ENCODE data around the gene HUNK. TPM values are rescaled to one million over a fixed set of nuclear protein-coding genes. Genes with fewer than 3 reads are reported as not detected.
"Not testable (repeated sequence)": the region's sequence is repeated elsewhere in the genome, so short reads cannot be mapped to it uniquely, and the experiment has no call there.

Gene HUNK
- total and polyA plus RNA-seq, 2 experiments from 2014 or later, result 1.6 to 5.1 TPM

DNA sequence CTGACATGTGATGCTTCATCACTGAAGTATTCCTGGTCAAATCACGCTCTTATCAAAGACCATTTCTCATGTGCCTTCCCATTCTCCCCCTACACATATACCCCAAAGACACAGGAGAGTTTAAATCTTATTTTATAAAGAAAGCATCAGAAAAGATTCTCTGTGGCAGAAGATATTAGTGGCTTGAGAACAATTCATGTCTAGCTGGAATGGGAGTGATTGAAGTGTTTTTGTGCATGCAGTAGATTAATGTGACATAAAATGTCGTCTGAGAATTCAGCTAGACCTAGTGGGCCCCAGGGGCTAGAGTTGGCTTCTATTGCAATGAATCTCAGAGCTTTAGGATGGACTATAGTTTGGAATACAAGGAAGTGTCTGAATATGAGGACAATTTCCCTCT, 163.9 kb downstream of the HUNK start:
- H3K4me3 ChIP-seq, result no peak overlapping the region
- no peaks in the 10 kb centered on the region; the same call in 2 of the 3 replicates for H3K9me3 Mint-ChIP-seq
- H3K27ac ChIP-seq (ENCODE audit: low read depth), result no peak overlapping the region
- H3K4me2 ChIP-seq, result no peak overlapping the region
- H3K27me3 Mint-ChIP-seq (ENCODE audit: insufficient read depth, low read depth, poor library complexity), result peaks cover 6% of the 10 kb centered on the region
- no peak overlapping the region for H3K27ac Mint-ChIP-seq
- no peaks in the 10 kb centered on the region for H3K4me1 ChIP-seq (ENCODE audit: insufficient read depth)
- no peaks in the 10 kb centered on the region for H3K79me2 ChIP-seq (replicated peaks; ENCODE audit: insufficient read depth)
- H2AFZ ChIP-seq, result no peak overlapping the region
- no peaks in the 10 kb centered on the region for H3F3A ChIP-seq (replicated peaks; ENCODE audit: low read depth)
- ATAC-seq (no peak), DNase-seq (ENCODE audit: low spot score) (no peak)
- TF ChIP-seq POLR2AphosphoS5 (IDR thresholded peaks at IDR 0.05; ENCODE audit: low read depth) (no peak), STAT1 (IDR thresholded peaks at IDR 0.05; ENCODE audit: unreplicated experiment) (no peak), NANOG (IDR thresholded peaks at IDR 0.05; ENCODE audit: borderline replicate concordance) (no peak), JUNB (IDR thresholded peaks at IDR 0.05; ENCODE audit: unreplicated experiment) (no peak), EZH2 (IDR thresholded peaks at IDR 0.05; ENCODE audit: low read depth, unreplicated experiment) (no peak), CREB1 (CRISPR knock-in tag; IDR thresholded peaks at IDR 0.05; ENCODE audit: low read depth) (no peak), ZNF114 (CRISPR knock-in tag; IDR thresholded peaks at IDR 0.05) (no peak)
- TF ChIP-seq, protein P1, sequence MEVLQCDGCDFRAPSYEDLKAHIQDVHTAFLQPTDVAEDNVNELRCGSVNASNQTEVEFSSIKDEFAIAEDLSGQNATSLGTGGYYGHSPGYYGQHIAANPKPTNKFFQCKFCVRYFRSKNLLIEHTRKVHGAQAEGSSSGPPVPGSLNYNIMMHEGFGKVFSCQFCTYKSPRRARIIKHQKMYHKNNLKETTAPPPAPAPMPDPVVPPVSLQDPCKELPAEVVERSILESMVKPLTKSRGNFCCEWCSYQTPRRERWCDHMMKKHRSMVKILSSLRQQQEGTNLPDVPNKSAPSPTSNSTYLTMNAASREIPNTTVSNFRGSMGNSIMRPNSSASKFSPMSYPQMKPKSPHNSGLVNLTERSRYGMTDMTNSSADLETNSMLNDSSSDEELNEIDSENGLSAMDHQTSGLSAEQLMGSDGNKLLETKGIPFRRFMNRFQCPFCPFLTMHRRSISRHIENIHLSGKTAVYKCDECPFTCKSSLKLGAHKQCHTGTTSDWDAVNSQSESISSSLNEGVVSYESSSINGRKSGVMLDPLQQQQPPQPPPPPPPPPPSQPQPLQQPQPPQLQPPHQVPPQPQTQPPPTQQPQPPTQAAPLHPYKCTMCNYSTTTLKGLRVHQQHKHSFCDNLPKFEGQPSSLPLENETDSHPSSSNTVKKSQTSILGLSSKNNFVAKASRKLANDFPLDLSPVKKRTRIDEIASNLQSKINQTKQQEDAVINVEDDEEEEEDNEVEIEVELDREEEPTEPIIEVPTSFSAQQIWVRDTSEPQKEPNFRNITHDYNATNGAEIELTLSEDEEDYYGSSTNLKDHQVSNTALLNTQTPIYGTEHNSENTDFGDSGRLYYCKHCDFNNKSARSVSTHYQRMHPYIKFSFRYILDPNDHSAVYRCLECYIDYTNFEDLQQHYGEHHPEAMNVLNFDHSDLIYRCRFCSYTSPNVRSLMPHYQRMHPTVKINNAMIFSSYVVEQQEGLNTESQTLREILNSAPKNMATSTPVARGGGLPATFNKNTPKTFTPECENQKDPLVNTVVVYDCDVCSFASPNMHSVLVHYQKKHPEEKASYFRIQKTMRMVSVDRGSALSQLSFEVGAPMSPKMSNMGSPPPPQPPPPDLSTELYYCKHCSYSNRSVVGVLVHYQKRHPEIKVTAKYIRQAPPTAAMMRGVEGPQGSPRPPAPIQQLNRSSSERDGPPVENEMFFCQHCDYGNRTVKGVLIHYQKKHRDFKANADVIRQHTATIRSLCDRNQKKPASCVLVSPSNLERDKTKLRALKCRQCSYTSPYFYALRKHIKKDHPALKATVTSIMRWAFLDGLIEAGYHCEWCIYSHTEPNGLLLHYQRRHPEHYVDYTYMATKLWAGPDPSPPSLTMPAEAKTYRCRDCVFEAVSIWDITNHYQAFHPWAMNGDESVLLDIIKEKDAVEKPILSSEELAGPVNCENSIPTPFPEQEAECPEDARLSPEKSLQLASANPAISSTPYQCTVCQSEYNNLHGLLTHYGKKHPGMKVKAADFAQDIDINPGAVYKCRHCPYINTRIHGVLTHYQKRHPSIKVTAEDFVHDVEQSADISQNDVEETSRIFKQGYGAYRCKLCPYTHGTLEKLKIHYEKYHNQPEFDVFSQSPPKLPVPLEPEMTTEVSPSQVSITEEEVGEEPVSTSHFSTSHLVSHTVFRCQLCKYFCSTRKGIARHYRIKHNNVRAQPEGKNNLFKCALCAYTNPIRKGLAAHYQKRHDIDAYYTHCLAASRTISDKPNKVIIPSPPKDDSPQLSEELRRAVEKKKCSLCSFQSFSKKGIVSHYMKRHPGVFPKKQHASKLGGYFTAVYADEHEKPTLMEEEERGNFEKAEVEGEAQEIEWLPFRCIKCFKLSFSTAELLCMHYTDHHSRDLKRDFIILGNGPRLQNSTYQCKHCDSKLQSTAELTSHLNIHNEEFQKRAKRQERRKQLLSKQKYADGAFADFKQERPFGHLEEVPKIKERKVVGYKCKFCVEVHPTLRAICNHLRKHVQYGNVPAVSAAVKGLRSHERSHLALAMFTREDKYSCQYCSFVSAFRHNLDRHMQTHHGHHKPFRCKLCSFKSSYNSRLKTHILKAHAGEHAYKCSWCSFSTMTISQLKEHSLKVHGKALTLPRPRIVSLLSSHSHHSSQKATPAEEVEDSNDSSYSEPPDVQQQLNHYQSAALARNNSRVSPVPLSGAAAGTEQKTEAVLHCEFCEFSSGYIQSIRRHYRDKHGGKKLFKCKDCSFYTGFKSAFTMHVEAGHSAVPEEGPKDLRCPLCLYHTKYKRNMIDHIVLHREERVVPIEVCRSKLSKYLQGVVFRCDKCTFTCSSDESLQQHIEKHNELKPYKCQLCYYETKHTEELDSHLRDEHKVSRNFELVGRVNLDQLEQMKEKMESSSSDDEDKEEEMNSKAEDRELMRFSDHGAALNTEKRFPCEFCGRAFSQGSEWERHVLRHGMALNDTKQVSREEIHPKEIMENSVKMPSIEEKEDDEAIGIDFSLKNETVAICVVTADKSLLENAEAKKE (CRISPR knock-in tag; IDR thresholded peaks at IDR 0.05), result no peak
- TF ChIP-seq, protein P2, sequence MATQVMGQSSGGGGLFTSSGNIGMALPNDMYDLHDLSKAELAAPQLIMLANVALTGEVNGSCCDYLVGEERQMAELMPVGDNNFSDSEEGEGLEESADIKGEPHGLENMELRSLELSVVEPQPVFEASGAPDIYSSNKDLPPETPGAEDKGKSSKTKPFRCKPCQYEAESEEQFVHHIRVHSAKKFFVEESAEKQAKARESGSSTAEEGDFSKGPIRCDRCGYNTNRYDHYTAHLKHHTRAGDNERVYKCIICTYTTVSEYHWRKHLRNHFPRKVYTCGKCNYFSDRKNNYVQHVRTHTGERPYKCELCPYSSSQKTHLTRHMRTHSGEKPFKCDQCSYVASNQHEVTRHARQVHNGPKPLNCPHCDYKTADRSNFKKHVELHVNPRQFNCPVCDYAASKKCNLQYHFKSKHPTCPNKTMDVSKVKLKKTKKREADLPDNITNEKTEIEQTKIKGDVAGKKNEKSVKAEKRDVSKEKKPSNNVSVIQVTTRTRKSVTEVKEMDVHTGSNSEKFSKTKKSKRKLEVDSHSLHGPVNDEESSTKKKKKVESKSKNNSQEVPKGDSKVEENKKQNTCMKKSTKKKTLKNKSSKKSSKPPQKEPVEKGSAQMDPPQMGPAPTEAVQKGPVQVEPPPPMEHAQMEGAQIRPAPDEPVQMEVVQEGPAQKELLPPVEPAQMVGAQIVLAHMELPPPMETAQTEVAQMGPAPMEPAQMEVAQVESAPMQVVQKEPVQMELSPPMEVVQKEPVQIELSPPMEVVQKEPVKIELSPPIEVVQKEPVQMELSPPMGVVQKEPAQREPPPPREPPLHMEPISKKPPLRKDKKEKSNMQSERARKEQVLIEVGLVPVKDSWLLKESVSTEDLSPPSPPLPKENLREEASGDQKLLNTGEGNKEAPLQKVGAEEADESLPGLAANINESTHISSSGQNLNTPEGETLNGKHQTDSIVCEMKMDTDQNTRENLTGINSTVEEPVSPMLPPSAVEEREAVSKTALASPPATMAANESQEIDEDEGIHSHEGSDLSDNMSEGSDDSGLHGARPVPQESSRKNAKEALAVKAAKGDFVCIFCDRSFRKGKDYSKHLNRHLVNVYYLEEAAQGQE (IDR thresholded peaks at IDR 0.05; ENCODE audit: unreplicated experiment), result no peak
- TF ChIP-seq, protein P3, sequence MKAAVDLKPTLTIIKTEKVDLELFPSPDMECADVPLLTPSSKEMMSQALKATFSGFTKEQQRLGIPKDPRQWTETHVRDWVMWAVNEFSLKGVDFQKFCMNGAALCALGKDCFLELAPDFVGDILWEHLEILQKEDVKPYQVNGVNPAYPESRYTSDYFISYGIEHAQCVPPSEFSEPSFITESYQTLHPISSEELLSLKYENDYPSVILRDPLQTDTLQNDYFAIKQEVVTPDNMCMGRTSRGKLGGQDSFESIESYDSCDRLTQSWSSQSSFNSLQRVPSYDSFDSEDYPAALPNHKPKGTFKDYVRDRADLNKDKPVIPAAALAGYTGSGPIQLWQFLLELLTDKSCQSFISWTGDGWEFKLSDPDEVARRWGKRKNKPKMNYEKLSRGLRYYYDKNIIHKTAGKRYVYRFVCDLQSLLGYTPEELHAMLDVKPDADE (IDR thresholded peaks at IDR 0.05), result no peak
- TF ChIP-seq, protein P4, sequence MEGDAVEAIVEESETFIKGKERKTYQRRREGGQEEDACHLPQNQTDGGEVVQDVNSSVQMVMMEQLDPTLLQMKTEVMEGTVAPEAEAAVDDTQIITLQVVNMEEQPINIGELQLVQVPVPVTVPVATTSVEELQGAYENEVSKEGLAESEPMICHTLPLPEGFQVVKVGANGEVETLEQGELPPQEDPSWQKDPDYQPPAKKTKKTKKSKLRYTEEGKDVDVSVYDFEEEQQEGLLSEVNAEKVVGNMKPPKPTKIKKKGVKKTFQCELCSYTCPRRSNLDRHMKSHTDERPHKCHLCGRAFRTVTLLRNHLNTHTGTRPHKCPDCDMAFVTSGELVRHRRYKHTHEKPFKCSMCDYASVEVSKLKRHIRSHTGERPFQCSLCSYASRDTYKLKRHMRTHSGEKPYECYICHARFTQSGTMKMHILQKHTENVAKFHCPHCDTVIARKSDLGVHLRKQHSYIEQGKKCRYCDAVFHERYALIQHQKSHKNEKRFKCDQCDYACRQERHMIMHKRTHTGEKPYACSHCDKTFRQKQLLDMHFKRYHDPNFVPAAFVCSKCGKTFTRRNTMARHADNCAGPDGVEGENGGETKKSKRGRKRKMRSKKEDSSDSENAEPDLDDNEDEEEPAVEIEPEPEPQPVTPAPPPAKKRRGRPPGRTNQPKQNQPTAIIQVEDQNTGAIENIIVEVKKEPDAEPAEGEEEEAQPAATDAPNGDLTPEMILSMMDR (conservative IDR thresholded peaks at IDR 0.05; ENCODE audit: low read depth in 2 of 2), result no peak
- H3K4me1 Mint-ChIP-seq, result no peaks in the 10 kb centered on the region
- no peaks in the 10 kb centered on the region for H3K36me3 Mint-ChIP-seq (ENCODE audit: low read depth)
- H3K36me3 ChIP-seq (ENCODE audit: insufficient read depth), result no peaks in the 10 kb centered on the region
- no peak overlapping the region for H3K4me3 Mint-ChIP-seq
- no peaks in the 10 kb centered on the region for H3K27me3 ChIP-seq (ENCODE audit: insufficient read depth)
- H4K20me1 ChIP-seq (replicated peaks; ENCODE audit: insufficient read depth), result no peaks in the 10 kb centered on the region
- H3K9me2 ChIP-seq (ENCODE audit: insufficient read depth), result 0 out of 2 replicates have a peak, but pooled peaks cover 4% of the 10 kb centered on the region

DNA sequence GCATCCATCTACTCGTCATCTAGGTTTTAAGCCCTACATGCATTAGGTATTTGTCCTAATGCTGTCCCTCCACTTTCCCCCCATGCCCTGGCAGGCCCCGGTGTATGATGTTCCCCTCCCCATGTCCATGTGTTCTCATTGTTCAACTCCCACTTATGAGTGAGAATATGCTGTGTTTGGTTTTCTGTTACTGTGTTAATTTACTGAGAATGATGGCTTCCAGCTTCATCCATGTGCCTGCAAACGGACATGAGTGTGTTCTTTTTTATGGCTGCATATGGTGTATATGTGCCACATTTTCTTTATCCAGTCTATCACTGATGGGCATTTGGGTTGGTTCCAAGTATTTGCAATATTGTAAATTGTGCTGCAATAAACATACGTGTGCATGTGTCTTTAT, 165.9 kb downstream of the HUNK start:
- not testable (repeated sequence) for H2AFZ ChIP-seq; H4K20me1 ChIP-seq (replicated peaks; ENCODE audit: insufficient read depth); ATAC-seq; H3K27me3 ChIP-seq (ENCODE audit: insufficient read depth); H3K36me3 Mint-ChIP-seq (ENCODE audit: low read depth); H3K4me2 ChIP-seq; H3K27ac ChIP-seq (ENCODE audit: low read depth); H3K79me2 ChIP-seq (replicated peaks; ENCODE audit: insufficient read depth); DNase-seq (ENCODE audit: low spot score); H3K4me1 ChIP-seq (ENCODE audit: insufficient read depth); H3K27ac Mint-ChIP-seq; H3K4me1 Mint-ChIP-seq; H3F3A ChIP-seq (replicated peaks; ENCODE audit: low read depth); H3K4me3 Mint-ChIP-seq; H3K36me3 ChIP-seq (ENCODE audit: insufficient read depth); H3K9me3 Mint-ChIP-seq; H3K4me3 ChIP-seq
- 0 out of 2 replicates have a peak, but pooled peaks cover 13% of the 10 kb centered on the region for H3K9me2 ChIP-seq (ENCODE audit: insufficient read depth)
- peaks cover 10% of the 10 kb centered on the region for H3K27me3 Mint-ChIP-seq (ENCODE audit: insufficient read depth, low read depth, poor library complexity)
